ENCODE data around the gene FBXL19.

The FBXL19 gene

GRCh38 chr16:30997725-30998711, 74.6 kb downstream of the FBXL19 start:
- Histone ChIP-seq H3K27ac (peak overlapping the region in 20 of 21 experiments; percentile 12 to 90 (median 85)), H3K4me3 (peak overlapping the region; percentile 39 to 55 (median 45))

Data from skin epidermis (tissue), 12 donors.